ENCODE measurements around the gene ZNF543. TPM values are rescaled to one million over a fixed set of nuclear protein-coding genes. Genes with fewer than 3 reads are reported as not detected.

Gene ZNF543
- total and polyA plus RNA-seq, 2 of the 8 experiments (the other 6 are each of a cell fraction or from before 2014, with no cell fraction given) = 1.8 to 9.0 TPM

DNA sequence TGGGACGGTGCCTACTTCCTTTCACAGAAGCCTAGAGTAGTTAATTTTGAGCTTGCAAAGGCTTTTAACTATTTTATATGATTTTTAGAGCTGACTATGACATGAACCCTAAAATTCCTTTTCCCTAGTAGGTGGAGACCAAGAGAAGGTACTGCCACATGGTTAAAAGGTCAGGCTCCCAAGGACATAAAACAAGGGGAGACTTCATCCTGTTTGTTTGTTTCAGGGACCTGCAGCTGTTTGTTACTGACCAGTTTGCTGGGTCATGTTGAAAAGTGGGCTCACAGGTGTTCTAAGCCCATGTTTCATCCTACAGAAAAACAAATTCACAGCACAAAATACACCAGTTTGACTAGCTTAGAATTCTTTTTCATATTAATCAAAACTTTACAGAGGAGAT, 43.8 kb upstream of the ZNF543 start:
- no peak overlapping the region for H3K18ac ChIP-seq (ENCODE audit: extremely low read depth, low read length)
- H2BK20ac ChIP-seq (ENCODE audit: low read length) = no peak overlapping the region
- H3K4me3 ChIP-seq (ENCODE audit: extremely low read depth in 1 of 4, insufficient read depth in 2 of 4, low read depth in 3 of 4, low read length in 4 of 4) = no peak overlapping the region
- no peak overlapping the region for H2AFZ ChIP-seq (ENCODE audit: low read length)
- H2AK5ac ChIP-seq (ENCODE audit: low read depth, low read length) = no peak overlapping the region
- FAIRE-seq = no peak
- no peak overlapping the region for H3K4me2 ChIP-seq (ENCODE audit: insufficient read depth in 1 of 2, low read depth in 2 of 2, low read length in 2 of 2)
- H2BK15ac ChIP-seq (ENCODE audit: low read length) = no peak overlapping the region
- no peak overlapping the region for H3K14ac ChIP-seq (ENCODE audit: insufficient read length)
- H3K79me2 ChIP-seq (ENCODE audit: control insufficient read depth in 1 of 2, insufficient read depth in 2 of 2, low read length in 2 of 2) = peaks cover 7 to 9% of the 10 kb centered on the region in 2 experiments
- peaks cover 6% of the 10 kb centered on the region for H3K23me2 ChIP-seq (ENCODE audit: low read depth, low read length)
- H3K9me3 ChIP-seq (ENCODE audit: insufficient read depth in 2 of 2, low read depth in 1 of 2, low read length in 1 of 2) = no peaks in the 10 kb centered on the region
- no peaks in the 10 kb centered on the region; a peak in 1 of 7 replicates for H3K4me1 ChIP-seq (replicated peaks in 1 of 4; ENCODE audit: control insufficient read depth in 3 of 4, insufficient read depth in 4 of 4, low read length in 3 of 4)
- H3K9ac ChIP-seq (replicated peaks in 1 of 4; ENCODE audit: extremely low read depth in 1 of 4, low read depth in 3 of 4, low read length in 3 of 4) = no peak overlapping the region
- no peak for DNase-seq (ENCODE audit: low read depth in 1 of 2, low spot score in 2 of 2)
- H2BK12ac ChIP-seq (ENCODE audit: low read depth, low read length) = no peak overlapping the region
- CTCF ChIA-PET (ENCODE audit: partially characterized antibody) = interaction anchor here (0.9 kb wide), 1 partner anchor 37 kb away, joined by 5 read pairs; no protein-coding TSS in a partner anchor
- WGBS, 2 experiments (ENCODE audit: extremely low coverage in 1 of 2, insufficient coverage in 1 of 2, insufficient read length in 1 of 2, insufficient replicate concordance in 2 of 2, low coverage in 1 of 2, low lambda C conversion rate in 2 of 2, missing lambda C conversion rate in 1 of 2) = 100% methylated on average over 1 of the region's 1 CpG; no CpG with 5 or more reads in 1 of the 2 experiments
- H3K4ac ChIP-seq (replicated peaks; ENCODE audit: insufficient read length, low read depth, low read length) = no peak overlapping the region
- no peaks in the 10 kb centered on the region for H3K36me3 ChIP-seq (ENCODE audit: control insufficient read depth in 2 of 4, insufficient read depth in 4 of 4, low read length in 3 of 4)
- H4K5ac ChIP-seq (ENCODE audit: insufficient read length, low read depth, low read length) = no peak overlapping the region
- POLR2A ChIA-PET (ENCODE audit: partially characterized antibody) = interaction anchor here (1.2 kb wide), 1 partner anchor 14 kb away, joined by 4 read pairs; no protein-coding TSS in a partner anchor
- no peak for TF ChIP-seq POLR2AphosphoS5 (IDR thresholded peaks at IDR 0.05; ENCODE audit: low read depth, low read length)
- no peak for TF ChIP-seq CEBPB (IDR thresholded peaks at IDR 0.05; ENCODE audit: low read depth, low read length)
- no peak for TF ChIP-seq EP300 (IDR thresholded peaks at IDR 0.05; ENCODE audit: borderline replicate concordance in 1 of 2, low read depth in 2 of 2, low read length in 2 of 2)
- no peak for TF ChIP-seq ZNF274 (IDR thresholded peaks at IDR 0.05; ENCODE audit: borderline replicate concordance, extremely low read depth, low read length)
- no peak for TF ChIP-seq RAD21 (IDR thresholded peaks at IDR 0.05 in 1 of 2, conservative IDR thresholded peaks at IDR 0.05 in 1 of 2; ENCODE audit: low read depth in 2 of 2, low read length in 2 of 2)
- no peaks in the 10 kb centered on the region for H4K20me1 ChIP-seq (replicated peaks in 1 of 2; ENCODE audit: control insufficient read depth in 1 of 2, insufficient read depth in 2 of 2, low read length in 2 of 2)
- no peaks in the 10 kb centered on the region for H3K27me3 ChIP-seq (replicated peaks in 1 of 4; ENCODE audit: control insufficient read depth in 3 of 4, extremely low read depth in 1 of 4, insufficient read depth in 3 of 4, low read length in 3 of 4)
- H3K27ac ChIP-seq (ENCODE audit: low read depth, low read length) = no peak overlapping the region
- H3K23ac ChIP-seq (ENCODE audit: insufficient read length) = no peak overlapping the region
- H4K91ac ChIP-seq (replicated peaks; ENCODE audit: insufficient read length, low read length) = no peak overlapping the region
- H4K8ac ChIP-seq (ENCODE audit: extremely low read depth, insufficient read depth, low read length) = no peak overlapping the region
- H3K79me1 ChIP-seq (ENCODE audit: low read depth, low read length) = no peaks in the 10 kb centered on the region; the same call in 1 of the 2 replicates
- H2BK5ac ChIP-seq (ENCODE audit: low read depth, low read length) = no peak overlapping the region
- no peak overlapping the region for H2BK120ac ChIP-seq (replicated peaks; ENCODE audit: low read depth, low read length)
- no peak overlapping the region for H3K56ac ChIP-seq (replicated peaks; ENCODE audit: insufficient read length, low read depth, low read length)

Measured in H1 (cell line).